GM18909 (cell line): Measurements from ENCODE around the gene ZAR1L.

Source experiments
- ATAC-seq: cut with Tn5 transposase; IDR thresholded peaks from one replicate; pipeline ENCODE4 v1.9.1; 2021; ENCODE audit warnings: mild to moderate bottlenecking; ENCODE audit not compliant: unreplicated experiment, poor library complexity

Gene ZAR1L

GRCh38 chr13:32257649-32258048 is 57.5 kb downstream of the ZAR1L start:
- ATAC-seq: no peak

- ATAC-seq: no peak
Observed at GRCh38 chr13:32256243-32256642, 58.9 kb downstream of the ZAR1L start.

- no peak for ATAC-seq
Observed at GRCh38 chr13:32255724-32256109, 59.4 kb downstream of the ZAR1L start.

GRCh38 chr13:32254916-32255723 is 60.0 kb downstream of the ZAR1L start:
- no peak for ATAC-seq

GRCh38 chr13:32254416-32254815 is 60.7 kb downstream of the ZAR1L start:
- ATAC-seq: no peak

- no peak for ATAC-seq
Observed at GRCh38 chr13:32253911-32254399, 61.2 kb downstream of the ZAR1L start.
